Activated CD4-positive, alpha-beta T cell treated with anti-CD3 and anti-CD28 coated beads for 24 hours (primary cell): ENCODE data around the gene CPXM1.

Experiments used
- DNase-seq, 2 donors: peaks; one replicate each; pipeline ENCODE4 v3.0.0-alpha.2; 2020; ENCODE audit warnings: low read depth in 2 of 2

Gene CPXM1

GRCh38 chr20:2763186-2763585, 37.2 kb downstream of the CPXM1 start:
- no peak for DNase-seq

DNA sequence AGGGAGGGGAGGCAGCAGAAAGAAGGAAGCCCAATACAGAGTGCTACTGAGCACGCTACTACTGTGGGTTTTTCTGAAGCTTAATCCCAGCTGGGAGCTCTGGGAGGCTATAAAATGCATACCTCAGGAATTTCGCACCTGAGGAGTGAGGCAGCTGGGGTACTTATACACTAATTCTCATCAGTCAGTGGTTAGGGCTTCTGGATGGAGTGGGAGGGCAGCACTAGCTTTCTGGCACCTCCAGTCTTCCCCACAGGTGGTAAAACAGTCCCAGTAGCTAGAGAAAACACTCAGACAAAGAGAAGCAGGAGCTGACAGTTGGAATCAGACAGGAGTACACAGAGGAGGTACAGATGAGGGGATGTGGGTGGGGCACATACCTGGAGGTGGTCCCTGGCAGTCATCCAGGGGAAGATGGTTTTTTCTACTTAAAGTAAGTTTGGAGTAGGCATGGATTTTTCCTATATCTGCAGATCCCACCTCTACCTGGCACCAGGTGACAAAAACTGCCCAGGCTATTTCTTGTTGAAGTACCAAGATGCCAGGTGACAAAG, 37.8 kb downstream of the CPXM1 start:
- DNase-seq: no peak

DNA sequence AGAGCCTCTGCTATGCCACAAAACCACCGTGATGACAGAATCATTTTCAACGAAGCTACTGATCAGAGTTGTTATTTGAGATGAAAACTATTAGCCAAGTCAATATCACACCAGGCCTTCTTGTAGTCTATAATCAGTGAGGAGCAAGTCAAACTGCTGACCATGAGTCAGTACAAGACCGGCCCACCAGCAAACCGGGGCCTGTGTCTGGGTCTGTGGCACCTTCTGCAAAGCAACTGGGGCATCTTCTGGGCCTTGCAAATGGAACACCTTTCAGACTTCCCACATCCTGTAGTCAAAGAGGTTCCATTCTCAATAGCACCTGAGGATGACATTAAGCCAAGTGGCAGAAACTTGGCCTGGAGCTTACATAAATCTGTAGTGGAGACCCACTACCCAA, 38.5 kb downstream of the CPXM1 start:
- DNase-seq: no peak

DNA sequence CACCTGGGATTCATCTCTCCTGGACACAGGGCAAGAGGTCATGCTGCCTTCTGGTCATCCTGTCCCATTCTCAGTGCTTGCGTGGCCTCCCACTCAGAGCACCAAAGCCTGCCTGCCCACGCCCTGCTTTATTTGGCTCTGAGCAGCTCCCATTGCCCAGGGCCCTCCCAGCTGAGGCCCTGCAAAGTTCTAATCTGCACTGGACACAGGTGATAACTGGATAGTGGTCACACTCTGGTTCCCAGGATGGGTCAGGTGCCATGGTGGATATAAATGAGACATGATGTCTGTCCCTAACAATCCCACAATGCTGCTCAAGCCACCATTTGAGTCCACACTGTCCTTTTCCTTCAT, 39.5 kb downstream of the CPXM1 start:
- no peak for DNase-seq

- DNase-seq: no peak
Measured at GRCh38 chr20:2760297-2760951, 40.0 kb downstream of the CPXM1 start.

- DNase-seq: no peak
Measured at GRCh38 chr20:2759603-2760296, 40.7 kb downstream of the CPXM1 start.

GRCh38 chr20:2759143-2759542, 41.3 kb downstream of the CPXM1 start:
- DNase-seq: no peak

- no peak for DNase-seq
Measured at GRCh38 chr20:2757969-2758368, 42.5 kb downstream of the CPXM1 start.

- DNase-seq: no peak
Measured at GRCh38 chr20:2757001-2757400, 43.4 kb downstream of the CPXM1 start.

DNA sequence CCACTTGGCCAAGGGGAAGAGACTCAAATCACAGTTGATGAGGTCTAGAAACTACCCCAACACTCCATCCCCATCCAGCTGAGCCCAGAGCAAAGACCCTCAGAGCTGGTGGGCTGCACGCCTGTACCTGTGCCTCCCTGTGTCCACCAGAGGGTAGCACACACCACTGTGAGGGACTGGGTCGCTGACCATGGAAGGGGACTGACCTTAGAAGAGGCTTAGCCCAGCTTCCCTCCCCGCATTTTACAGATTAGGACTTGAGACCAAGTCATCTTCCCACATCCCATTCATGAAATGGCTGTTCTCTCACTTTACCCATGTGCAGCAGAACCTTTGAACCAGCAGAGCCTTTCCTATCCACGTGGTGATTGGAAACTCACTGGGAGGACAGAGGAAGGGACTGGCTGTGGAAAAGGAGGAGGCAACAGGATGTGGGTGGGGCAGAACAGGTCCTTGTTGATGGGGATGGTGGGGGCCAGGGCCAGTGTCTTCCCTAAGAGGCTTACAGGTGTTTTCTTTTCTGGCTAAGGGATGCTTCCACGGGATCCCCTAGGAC, 44.3 kb downstream of the CPXM1 start:
- DNase-seq: no peak

DNA sequence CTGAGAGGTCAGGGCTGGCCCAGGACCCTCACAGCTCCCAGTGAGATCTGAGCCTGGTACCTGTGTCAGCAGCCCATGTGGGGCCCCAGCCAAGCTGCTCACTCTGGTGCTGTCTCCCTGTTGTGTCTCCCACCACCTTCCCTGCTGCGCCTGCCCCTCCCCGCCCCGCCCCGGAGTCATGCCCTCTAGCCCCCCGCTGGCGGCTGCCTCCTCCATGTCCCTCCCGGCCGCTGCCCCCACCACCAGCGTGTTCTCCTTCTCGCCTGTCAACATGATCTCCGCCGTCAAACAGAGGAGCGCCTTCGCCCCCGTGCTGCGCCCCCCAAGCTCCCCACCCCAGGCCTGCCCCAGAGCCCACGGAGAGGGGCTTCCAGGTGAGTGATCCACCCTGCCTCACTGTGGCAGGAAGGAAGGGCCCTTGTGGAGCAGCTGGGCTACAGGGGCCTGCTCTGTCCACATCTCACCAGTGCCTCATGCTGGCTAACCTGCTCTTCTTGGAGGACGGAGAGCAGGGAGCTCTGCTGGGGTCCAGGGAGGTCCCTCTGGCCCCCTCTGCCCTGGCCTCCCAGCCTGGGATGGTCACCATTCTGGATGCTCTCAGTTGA, 44.9 kb downstream of the CPXM1 start:
- DNase-seq: no peak

GRCh38 chr20:2754424-2754823, 46.0 kb downstream of the CPXM1 start:
- no peak for DNase-seq

- DNase-seq: no peak
Measured at GRCh38 chr20:2753461-2754040, 46.9 kb downstream of the CPXM1 start.

- DNase-seq: no peak
Measured at GRCh38 chr20:2752567-2753460, 47.6 kb downstream of the CPXM1 start.

DNA sequence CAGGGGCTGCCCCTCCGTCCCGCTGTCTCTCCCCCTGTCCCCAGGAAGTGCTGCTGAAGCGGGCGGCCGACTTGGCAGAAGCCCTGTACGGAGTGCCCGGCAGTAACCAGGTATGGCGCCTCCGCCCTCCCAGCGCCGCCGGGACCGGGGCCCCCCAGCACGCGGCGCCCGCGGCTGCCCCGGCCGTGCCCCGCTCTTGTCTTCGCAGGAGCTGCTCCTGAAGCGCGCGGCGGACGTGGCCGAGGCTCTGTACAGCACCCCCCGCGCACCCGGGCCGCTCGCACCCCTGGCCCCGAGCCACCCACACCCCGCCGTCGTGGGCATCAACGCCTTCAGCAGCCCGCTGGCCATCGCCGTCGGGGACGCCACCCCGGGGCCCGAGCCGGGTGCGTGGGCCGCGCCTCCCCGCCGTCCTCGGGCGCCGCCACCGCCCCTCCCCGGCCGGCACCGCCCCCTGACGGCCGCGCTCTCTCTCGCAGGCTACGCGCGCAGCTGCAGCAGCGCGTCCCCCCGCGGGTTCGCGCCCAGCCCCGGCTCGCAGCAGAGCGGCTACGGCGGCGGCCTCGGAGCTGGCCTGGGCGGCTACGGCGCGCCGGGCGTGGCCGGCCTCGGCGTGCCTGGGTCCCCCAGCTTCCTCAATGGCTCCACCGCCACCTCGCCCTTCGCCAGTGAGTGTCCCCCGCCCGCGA, 48.4 kb downstream of the CPXM1 start:
- DNase-seq: peak in 1 of 2 donors; percentile 39

DNA sequence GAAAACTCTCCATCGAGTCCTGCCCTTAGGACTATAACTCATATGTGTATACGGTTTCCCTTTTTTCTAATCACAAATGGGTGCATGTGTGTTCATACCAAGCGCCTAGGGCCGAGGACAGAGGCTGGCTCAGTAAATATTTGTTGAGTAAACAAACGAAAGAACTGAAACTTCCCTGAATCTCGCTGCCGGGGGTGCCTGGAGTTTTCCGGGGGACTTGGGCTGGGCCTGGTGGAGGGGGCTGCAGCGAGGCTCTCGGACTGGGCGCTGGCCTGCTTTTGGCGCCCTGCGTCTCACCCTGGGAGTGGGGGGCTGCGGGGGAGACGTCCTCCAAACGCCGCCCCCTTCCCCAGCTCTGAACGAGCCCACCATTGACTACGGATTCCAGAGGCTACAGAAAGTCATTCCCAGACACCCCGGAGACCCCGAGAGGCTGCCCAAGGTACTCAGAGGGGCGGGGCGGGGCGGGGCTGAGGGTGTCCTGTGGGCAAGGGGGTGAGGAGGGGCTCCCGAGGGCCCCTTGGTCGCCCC, 49.0 kb downstream of the CPXM1 start:
- DNase-seq: no peak

DNA sequence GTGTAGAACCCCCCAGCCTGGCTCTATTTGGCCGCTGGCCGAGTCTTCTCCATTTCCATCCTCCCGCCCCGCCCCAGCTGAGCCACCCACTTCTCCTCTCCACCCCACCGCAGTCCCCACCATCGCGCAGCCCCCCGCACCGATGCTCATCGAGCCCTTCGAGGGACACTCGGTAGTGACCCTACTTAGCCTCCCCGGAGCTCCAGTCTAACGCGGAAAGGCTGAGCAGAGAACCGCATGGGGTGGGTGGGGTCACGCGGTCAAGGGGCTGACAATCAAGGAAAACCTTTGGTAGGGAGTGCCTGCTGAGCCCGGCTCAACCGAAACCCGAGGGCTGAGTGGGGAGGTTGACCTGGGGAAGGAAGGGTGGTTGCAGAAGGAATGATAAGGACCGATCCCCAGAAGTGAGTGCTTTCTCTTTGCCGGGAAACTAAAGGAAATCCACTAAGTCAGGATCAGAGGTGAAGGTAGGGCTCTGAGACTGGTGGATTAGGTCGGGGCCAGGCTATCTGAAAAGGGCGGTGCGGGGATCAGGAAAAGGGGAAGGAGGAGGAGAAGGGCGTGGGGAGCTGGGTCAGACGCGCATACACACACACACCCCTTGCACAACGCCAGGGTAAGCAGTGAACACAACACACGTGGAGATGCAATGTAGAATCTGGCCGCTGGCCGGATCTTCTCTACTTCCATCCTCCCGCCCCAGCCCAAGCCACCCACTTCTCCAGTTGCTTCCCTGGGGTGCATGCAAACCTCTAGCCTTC, 49.8 kb downstream of the CPXM1 start:
- DNase-seq: no peak

DNA sequence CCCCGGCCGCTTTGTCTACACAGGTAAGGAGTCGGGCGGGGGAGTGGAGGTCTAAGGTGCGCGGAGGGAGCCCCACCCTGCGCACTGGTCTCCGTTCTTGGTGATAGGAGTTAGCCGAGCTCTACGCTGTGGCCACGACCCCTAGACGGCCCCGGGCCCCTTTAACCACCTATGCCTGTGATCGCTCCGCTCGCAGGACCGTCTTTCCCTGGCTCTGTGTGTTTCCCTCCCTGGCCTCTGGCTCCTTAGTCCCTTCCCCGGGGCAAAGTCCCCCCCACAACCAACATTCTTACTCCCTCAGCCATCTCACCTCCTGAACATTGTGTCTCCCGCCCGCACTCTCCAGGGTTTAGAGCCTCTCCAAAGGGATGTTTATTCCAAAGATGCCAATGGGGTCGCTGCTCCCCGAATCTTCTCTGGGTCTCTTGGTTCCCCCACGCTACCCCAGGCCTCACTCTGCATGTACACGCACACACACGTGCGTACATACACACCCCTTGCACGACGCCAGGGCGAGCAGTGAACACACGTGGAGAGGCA, 50.4 kb downstream of the CPXM1 start:
- DNase-seq: no peak

DNA sequence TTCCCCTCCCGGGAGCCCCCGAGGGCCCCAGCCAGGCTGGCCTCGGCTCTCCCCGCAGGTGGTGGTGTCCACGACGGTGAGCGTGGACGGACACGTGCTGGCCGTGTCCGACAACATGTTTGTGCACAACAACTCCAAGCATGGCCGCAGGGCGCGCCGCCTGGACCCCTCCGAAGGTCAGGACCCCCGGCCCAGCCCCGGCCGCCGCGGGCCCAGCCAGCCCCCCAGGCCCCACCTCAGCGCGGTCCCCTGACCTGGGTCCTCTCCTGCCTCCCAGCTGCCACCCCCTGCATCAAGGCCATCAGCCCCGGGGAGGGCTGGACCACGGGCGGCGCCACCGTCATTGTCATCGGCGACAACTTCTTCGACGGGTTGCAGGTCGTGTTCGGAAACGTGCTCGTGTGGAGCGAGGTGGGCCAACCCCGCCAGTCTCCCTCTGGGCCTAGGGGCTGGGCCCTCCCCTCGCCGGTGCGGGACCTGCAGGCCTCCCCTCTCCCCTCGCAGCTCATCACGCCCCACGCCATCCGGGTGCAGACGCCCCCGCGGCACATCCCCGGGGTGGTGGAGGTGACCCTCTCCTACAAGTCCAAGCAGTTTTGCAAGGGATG, 51.0 kb downstream of the CPXM1 start:
- no peak for DNase-seq
